Cardiac fibroblast (primary cell): Measurements from ENCODE around the gene C6orf136.
A peak's percentile ranks its signal among the peaks of the same experiment; 100 is the strongest.

Experiments used
- DNase-seq, 2 donors: peaks; one replicate each; pipeline versions ENCODE4 v3.0.0 to v3.0.0-alpha.2; 2010; ENCODE audit warnings: low read depth in 2 of 2
- H3K4me3 ChIP-seq, 2 donors: replicated peaks in 1 of 2; 1 replicate in 1 of 2; 2 replicates in 1 of 2; pipeline ENCODE4 v1.5.1; 2011; ENCODE audit warnings: low read depth in 2 of 2, low read length in 2 of 2, mild to moderate bottlenecking in 2 of 2, moderate library complexity in 1 of 2
- TF ChIP-seq, protein P1 (sequence below): IDR thresholded peaks from one replicate; pipeline ENCODE4 v1.5.1; 2011; ENCODE audit warnings: low read depth, mild to moderate bottlenecking, low read length, inconsistent platforms

C6orf136 gene

DNA sequence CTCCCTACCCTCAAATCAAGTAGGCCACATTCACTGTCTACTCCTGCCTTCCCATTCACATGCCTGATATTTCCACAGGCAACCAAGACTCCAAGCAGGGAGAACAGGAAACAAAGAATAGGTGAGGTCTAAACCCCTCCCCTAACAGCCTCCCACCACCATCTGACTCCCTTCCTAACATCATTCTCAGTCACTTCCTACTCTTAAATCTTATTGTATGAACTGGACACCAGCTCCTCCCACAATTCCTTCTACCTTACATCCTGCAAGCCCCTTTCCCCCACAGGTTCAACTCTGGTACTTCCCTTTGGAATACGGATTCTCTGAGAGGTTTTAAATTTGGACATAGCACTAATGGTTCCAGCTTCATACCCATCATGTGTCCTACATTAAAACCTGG, 944 bp upstream of the C6orf136 start:
- TF ChIP-seq, protein P1, sequence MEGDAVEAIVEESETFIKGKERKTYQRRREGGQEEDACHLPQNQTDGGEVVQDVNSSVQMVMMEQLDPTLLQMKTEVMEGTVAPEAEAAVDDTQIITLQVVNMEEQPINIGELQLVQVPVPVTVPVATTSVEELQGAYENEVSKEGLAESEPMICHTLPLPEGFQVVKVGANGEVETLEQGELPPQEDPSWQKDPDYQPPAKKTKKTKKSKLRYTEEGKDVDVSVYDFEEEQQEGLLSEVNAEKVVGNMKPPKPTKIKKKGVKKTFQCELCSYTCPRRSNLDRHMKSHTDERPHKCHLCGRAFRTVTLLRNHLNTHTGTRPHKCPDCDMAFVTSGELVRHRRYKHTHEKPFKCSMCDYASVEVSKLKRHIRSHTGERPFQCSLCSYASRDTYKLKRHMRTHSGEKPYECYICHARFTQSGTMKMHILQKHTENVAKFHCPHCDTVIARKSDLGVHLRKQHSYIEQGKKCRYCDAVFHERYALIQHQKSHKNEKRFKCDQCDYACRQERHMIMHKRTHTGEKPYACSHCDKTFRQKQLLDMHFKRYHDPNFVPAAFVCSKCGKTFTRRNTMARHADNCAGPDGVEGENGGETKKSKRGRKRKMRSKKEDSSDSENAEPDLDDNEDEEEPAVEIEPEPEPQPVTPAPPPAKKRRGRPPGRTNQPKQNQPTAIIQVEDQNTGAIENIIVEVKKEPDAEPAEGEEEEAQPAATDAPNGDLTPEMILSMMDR = no peak
- no peak overlapping the region for H3K4me3 ChIP-seq
- no peak for DNase-seq

DNA sequence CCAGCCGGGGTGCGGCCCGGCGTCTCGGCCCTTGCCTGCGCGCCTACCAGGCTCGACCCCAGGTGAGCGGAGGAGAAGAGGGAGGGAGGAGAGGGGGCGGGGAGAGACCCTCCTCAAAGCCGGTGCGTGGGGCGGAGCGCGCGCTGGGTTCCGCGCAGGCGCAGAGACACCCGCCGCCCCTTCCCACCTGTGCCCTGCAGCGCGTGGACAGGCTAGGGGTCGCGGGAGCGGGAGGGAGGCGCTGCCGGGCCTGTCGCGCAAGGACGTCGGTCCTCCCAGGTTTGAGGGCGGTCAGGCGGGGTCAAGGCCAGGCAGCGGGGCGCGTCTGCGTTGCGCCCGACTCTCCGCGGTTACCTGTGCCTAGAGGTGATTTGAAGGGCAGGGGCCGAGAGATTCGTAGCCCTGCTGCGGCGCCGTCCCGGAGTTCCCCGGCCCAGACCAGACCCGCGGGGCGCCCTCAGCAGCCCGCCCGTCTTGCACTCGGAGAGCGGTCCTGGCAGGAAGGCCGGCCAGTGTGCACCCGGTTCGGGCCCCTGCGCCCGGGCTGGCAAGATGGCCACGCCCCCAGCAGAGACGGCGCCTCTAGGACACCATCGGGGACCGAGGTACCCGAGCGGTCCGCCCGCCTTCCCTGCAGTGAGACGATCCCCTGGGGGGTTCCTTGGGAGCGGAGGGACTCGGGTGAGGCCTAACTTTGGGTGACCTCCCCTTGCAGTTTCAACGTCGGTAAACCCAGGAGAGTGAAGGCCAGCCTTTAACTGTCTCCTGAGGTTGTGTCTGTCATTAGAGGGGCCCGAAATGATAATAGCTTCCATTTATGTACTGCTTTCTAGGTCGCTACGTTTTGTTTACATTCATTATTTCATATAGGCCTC, 546 bp downstream of the C6orf136 start:
- DNase-seq = peak; percentile 48 to 59
- peak overlapping the region; percentile 90 to 92 for H3K4me3 ChIP-seq
- TF ChIP-seq, protein P1 = no peak

DNA sequence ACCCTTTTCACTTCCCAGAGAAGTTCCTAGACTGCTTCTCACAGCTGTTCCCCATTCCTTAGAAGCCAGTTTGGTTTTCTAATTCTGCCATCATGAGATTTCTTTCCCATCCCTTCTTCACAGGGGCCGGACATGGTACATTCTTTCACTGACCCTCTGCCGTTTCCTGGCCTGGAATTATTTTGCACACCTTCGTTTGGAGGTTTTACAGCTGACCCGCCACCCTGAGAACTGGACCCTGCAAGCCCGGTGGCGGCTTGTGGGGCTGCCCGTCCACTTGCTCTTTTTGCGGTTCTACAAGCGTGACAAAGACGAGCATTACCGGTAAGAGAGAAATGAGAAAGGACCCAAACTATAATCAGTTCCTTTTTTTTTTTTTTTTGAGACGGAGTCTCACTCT, 4.2 kb downstream of the C6orf136 start:
- no peak for DNase-seq
- no peak overlapping the region for H3K4me3 ChIP-seq
- TF ChIP-seq, protein P1 = no peak

DNA sequence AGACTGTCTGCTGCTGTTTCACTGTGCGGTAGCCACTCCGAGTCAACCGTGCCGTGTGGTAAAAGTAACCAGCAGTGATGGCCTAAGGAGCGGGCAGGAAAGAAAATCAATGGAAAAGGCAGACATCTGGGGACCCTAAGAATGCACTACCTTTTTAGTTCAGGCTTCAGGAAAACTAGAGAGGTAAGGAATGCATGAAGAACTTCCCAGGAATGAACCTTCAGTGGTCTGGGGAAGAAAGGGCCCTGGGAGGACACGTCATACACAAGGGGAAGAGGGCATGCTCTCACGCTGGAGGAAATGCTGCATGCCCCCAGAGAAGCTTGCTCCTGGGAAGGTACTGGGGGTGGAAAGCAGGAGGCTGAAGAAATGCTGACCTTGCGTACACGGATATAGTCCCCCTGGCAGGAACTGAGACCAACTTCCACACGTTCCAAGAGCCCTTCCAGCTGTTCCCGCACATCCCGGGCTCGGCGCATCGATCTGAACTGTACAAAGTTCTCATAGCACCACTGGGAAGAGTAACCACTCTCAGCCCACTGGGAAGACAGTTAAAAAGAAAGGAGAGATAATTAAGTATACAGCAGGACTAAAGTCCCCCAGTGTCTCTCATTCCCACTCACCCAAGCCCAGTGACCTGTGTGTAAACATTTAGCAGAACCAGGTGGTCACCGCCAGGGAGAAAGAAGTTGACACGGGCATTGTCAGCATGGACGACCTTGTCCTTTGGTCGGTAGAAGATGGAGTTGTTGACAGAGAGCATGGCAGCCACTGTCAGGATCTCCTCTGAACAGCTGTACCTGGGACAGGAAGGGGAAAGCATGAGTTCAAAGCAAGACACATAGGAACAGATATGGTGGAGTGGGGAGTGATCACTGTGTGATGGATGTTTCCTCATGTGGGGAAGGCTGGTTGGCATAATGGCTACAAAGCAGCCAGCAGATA, 8.1 kb downstream of the C6orf136 start:
- H3K4me3 ChIP-seq = no peak overlapping the region
- no peak for DNase-seq
- TF ChIP-seq, protein P1 = no peak

DNA sequence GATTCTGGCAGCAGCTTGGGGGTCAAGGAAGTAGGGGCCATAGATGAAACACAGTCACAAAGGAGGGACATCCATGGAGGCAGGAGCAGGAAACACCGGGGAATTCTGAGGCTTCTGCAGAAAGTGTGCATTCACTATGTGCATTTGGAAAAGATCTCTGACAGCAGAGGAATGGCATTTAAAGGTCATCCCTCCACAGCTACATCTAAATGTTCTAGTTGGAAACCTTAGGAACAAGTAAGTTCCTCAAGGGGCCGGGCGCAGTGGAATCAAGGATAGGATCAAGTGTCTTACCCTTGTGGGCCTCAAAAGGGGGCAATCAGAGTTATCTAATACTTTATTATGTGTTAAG, 8.8 kb downstream of the C6orf136 start:
- no peak overlapping the region for H3K4me3 ChIP-seq
- TF ChIP-seq, protein P1 = no peak
- DNase-seq = no peak

DNA sequence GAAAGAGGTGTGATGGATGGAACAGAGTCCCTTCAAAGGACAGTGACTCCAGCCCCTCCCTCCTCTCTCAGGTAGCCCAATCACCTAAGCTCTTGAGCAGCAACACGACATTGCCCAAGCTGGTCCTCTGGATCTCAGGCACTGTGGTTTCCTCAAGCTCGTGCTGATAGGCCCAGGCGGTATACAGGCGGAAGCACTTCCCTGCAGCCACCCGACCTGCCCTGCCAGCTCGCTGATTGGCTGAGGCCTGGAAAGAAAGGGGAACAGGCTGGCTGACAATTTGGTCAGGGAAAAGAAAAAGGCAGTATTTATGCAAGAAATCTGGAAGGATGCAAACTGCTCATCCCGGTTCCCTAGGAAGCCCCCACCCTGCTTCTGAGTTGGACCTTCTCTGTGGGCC, 9.6 kb downstream of the C6orf136 start:
- H3K4me3 ChIP-seq = no peak overlapping the region

More for the DNA sequence above, 9.6 kb downstream of the C6orf136 start:
- no peak for DNase-seq
- TF ChIP-seq, protein P1 = no peak
